ENCODE data around the gene ZNF653.
A peak's percentile ranks its signal among the peaks of the same experiment; 100 is the strongest.

Gene ZNF653, protein sequence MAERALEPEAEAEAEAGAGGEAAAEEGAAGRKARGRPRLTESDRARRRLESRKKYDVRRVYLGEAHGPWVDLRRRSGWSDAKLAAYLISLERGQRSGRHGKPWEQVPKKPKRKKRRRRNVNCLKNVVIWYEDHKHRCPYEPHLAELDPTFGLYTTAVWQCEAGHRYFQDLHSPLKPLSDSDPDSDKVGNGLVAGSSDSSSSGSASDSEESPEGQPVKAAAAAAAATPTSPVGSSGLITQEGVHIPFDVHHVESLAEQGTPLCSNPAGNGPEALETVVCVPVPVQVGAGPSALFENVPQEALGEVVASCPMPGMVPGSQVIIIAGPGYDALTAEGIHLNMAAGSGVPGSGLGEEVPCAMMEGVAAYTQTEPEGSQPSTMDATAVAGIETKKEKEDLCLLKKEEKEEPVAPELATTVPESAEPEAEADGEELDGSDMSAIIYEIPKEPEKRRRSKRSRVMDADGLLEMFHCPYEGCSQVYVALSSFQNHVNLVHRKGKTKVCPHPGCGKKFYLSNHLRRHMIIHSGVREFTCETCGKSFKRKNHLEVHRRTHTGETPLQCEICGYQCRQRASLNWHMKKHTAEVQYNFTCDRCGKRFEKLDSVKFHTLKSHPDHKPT

DNA sequence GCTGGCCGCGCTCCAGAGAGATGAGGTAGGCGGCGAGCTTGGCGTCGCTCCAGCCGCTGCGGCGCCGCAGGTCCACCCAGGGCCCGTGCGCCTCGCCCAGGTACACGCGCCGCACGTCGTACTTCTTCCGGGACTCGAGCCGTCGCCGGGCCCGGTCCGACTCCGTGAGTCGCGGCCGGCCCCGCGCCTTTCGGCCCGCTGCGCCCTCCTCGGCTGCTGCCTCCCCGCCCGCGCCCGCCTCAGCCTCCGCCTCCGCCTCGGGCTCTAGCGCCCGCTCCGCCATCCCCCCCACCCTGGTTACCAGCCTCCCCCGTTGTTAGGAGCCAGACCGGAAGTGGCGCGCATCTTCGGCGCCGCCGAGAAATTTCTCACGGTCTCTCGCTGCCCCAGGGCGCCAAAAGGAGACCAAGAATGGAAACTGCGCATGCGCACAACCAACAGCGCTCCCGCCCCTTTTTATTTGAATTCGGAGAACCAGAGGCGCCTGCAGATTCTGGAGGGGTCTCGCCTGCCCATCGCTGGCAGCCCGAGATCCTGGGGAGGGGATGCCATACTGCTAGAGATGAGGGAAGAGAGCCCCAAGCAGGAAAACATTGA is at the start of gene ZNF653:
Gene ZNF653 (minus strand): TSS at position 336 of the 597 bp plus-strand sequence. CDS start 53 bp downstream, at position 283.
- no peaks in the 10 kb centered on the region for H3K27me3 ChIP-seq (ENCODE audit: control insufficient read depth, insufficient read depth, low read length)
- no peaks in the 10 kb centered on the region for H3K9me3 ChIP-seq (ENCODE audit: control insufficient read depth, low read depth, low read length)
- peak within 1 kb of the TSS; percentile 77 for H3K4me3 ChIP-seq (ENCODE audit: low read length)
- peak within 1 kb of the TSS; percentile 56 for H3K27ac ChIP-seq (ENCODE audit: low read length)
- no peaks in the 10 kb centered on the region for H3K36me3 ChIP-seq (ENCODE audit: control insufficient read depth, low read depth, low read length)
- H3K9ac ChIP-seq (ENCODE audit: low read length) = peak within 1 kb of the TSS; percentile 90
- no peaks in the 10 kb centered on the region for H3K4me1 ChIP-seq (ENCODE audit: control insufficient read depth, low read depth, low read length)

DNA sequence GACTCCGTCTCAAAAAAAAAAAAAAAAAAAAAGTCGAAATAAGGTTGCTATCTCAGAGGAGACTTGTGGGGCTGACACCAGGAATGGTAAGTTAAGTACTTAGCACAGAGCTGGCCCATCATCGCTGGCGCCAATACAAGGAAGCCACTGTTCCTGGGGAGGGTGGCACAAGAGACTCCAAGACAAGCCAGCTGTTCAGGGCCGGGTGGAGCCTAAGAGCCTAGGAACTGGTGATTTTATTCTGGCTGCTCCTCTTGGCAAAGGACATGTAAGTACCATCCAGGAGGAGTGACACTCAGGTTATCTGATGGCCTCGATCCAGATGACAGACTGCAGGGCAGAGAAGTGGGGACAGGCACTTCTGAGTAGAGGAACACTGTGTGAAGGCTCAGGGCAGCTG is 49.6 kb upstream of the ZNF653 start:
- no peak overlapping the region for H3K9ac ChIP-seq (ENCODE audit: low read length)
- H3K27me3 ChIP-seq (ENCODE audit: control insufficient read depth, insufficient read depth, low read length) = no peaks in the 10 kb centered on the region
- peaks cover 13% of the 10 kb centered on the region for H3K36me3 ChIP-seq (ENCODE audit: control insufficient read depth, low read depth, low read length)
- H3K4me3 ChIP-seq (ENCODE audit: low read length) = no peak overlapping the region
- H3K27ac ChIP-seq (ENCODE audit: low read length) = no peak overlapping the region
- no peaks in the 10 kb centered on the region for H3K9me3 ChIP-seq (ENCODE audit: control insufficient read depth, low read depth, low read length)
- no peaks in the 10 kb centered on the region for H3K4me1 ChIP-seq (ENCODE audit: control insufficient read depth, low read depth, low read length)

DNA sequence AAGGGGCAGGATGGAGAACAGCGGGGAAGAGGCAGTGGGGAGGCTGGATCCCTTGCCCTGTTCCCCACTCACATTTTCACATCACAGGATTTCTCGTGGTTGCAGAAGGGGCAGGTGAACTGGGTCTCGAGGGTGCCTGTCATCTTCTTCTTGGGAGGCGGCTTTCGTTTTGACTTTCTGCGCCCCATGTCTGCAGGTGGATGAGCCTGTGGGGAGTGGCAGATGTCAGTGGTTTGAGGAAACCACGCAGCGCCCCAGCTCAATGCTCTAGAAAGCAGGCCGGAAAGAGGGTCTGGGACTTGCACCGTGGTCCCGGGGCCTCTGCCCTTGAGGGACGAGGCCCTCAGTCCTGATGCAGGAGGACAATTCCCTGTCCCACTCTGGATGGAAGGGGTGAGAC is 48.5 kb upstream of the ZNF653 start:
- Histone ChIP-seq H3K36me3 (ENCODE audit: control insufficient read depth, low read depth, low read length) (peaks cover 13% of the 10 kb centered on the region), H3K4me1 (ENCODE audit: control insufficient read depth, low read depth, low read length) (no peaks in the 10 kb centered on the region), H3K4me3 (ENCODE audit: low read length) (no peak overlapping the region), H3K9me3 (ENCODE audit: control insufficient read depth, low read depth, low read length) (no peaks in the 10 kb centered on the region), H3K9ac (ENCODE audit: low read length) (no peak overlapping the region), H3K27me3 (ENCODE audit: control insufficient read depth, insufficient read depth, low read length) (no peaks in the 10 kb centered on the region), H3K27ac (ENCODE audit: low read length) (no peak overlapping the region)

- Histone ChIP-seq H3K36me3 (ENCODE audit: control insufficient read depth, low read depth, low read length) (peaks cover 13% of the 10 kb centered on the region), H3K4me1 (ENCODE audit: control insufficient read depth, low read depth, low read length) (no peaks in the 10 kb centered on the region), H3K27me3 (ENCODE audit: control insufficient read depth, insufficient read depth, low read length) (no peaks in the 10 kb centered on the region), H3K27ac (ENCODE audit: low read length) (no peak overlapping the region), H3K4me3 (ENCODE audit: low read length) (no peak overlapping the region), H3K9ac (ENCODE audit: low read length) (no peak overlapping the region), H3K9me3 (ENCODE audit: control insufficient read depth, low read depth, low read length) (no peaks in the 10 kb centered on the region)
These were observed 47.2 kb upstream of the ZNF653 start for GRCh38 chr19:11552666-11553372.

DNA sequence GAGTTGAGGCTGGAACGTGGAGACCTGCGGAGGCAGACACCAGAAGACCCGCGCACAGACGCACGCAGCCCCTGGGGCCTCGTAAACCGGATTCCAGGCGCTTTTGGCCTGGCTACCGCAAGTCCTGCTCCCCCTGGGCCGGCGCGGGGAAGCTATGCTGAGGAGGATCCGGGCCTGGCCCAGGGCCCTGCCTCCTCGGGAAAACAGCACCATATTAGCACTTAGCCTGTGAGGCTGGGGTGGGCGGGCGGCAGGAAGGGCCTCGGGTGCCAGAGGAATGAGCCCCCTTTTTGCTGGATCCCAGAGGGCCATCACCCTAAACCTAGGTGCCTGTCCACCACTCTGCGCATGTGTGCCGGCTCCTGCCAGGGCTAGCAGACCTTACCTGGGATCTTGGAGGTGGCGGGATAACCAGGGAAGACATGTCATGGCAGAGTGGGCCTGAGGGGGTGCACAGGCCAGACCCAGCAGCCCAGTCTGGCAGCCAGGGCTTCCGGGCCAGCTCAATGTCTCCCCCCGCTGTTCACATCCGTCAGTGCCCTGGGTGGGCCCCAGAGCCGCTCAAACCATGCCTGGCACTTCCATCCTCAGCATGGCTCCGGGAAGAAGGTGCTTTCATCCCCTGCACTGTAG is 46.1 kb upstream of the ZNF653 start:
- peaks cover 13% of the 10 kb centered on the region for H3K36me3 ChIP-seq (ENCODE audit: control insufficient read depth, low read depth, low read length)

DNA sequence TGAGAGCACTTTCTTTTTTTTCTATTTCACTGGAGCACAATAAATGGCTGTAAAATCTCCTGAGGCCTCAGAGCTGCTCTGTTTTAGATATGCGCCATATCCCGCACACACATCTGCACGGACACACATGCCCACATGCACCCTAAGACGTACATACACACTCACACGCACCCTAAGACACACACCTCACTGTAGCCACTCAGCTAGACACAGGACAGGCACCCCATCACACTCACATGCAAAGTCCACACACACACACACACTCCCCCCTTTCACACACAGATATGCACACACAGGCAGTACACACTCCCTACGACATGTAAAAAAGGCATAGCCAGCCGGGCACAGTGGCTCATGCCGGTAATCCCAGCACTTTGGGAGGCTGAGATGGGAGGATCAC is 44.6 kb upstream of the ZNF653 start:
- no peak overlapping the region for H3K27ac ChIP-seq (ENCODE audit: low read length)
- no peak overlapping the region for H3K4me3 ChIP-seq (ENCODE audit: low read length)
- H3K27me3 ChIP-seq (ENCODE audit: control insufficient read depth, insufficient read depth, low read length) = no peaks in the 10 kb centered on the region
- no peaks in the 10 kb centered on the region for H3K4me1 ChIP-seq (ENCODE audit: control insufficient read depth, low read depth, low read length)
- no peak overlapping the region for H3K9ac ChIP-seq (ENCODE audit: low read length)
- H3K36me3 ChIP-seq (ENCODE audit: control insufficient read depth, low read depth, low read length) = peaks cover 11% of the 10 kb centered on the region
- H3K9me3 ChIP-seq (ENCODE audit: control insufficient read depth, low read depth, low read length) = no peaks in the 10 kb centered on the region

More for the DNA sequence above, 46.1 kb upstream of the ZNF653 start:
- no peak overlapping the region for H3K27ac ChIP-seq (ENCODE audit: low read length)
- H3K9ac ChIP-seq (ENCODE audit: low read length) = no peak overlapping the region
- H3K4me1 ChIP-seq (ENCODE audit: control insufficient read depth, low read depth, low read length) = no peaks in the 10 kb centered on the region
- H3K9me3 ChIP-seq (ENCODE audit: control insufficient read depth, low read depth, low read length) = no peaks in the 10 kb centered on the region
- no peak overlapping the region for H3K4me3 ChIP-seq (ENCODE audit: low read length)
- H3K27me3 ChIP-seq (ENCODE audit: control insufficient read depth, insufficient read depth, low read length) = no peaks in the 10 kb centered on the region

DNA sequence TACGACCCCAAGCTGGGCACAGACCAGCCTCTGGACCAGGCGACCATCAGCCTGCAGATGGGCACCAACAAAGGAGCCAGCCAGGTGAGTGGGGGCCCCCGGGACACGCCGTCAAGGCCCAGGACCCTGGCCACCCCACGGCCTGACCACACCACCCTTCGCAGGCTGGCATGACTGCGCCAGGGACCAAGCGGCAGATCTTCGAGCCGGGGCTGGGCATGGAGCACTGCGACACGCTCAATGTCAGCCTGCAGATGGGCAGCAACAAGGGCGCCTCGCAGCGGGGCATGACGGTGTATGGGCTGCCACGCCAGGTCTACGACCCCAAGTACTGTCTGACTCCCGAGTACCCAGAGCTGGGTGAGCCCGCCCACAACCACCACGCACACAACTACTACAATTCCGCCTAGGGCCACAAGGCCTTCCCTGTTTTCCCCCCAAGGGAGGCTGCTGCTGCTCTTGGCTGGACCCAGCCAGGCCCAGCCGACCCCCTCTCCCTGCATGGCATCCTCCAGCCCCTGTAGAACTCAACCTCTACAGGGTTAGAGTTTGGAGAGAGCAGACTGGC is 43.8 kb upstream of the ZNF653 start:
- Histone ChIP-seq H3K9ac (ENCODE audit: low read length) (no peak overlapping the region), H3K9me3 (ENCODE audit: control insufficient read depth, low read depth, low read length) (no peaks in the 10 kb centered on the region), H3K4me3 (ENCODE audit: low read length) (no peak overlapping the region), H3K4me1 (ENCODE audit: control insufficient read depth, low read depth, low read length) (no peaks in the 10 kb centered on the region), H3K27ac (ENCODE audit: low read length) (no peak overlapping the region), H3K36me3 (ENCODE audit: control insufficient read depth, low read depth, low read length) (peaks cover 9% of the 10 kb centered on the region), H3K27me3 (ENCODE audit: control insufficient read depth, insufficient read depth, low read length) (no peaks in the 10 kb centered on the region)

DNA sequence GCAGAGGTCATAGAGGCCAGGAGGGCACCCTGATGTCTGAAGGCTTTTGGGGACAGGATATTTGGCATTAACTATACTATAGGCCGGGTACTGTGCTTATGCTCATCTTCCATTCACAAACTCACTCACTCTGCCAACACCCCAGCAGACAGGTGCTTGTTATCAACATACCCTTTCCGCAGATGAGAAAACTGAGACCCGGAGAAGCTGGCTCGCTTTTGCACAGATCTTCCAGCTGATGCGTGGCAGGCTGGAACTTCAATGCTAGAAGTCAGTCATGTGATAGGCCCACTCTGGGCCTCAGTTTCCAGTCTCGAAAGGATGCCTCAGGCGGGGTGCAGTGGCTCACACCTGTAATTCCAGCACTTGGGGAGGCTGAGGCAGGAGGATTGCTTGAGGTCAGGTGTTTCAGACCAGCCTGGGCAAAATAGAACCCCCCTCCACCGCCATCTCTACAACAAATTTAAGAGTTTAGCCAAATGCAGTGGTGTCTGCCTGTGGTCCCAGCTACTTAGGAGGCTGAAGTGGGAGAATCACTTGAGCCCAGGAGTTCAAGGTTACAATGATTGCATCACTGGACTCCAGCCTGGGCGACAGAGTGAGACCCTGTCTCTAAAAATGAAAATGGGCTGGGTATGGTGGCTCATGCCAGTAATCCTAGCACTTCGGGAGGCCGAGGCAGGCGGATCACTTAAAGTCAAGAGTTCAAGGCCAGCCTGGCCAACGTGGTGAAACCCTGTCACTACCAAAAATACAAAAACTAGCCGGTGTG is 42.5 kb upstream of the ZNF653 start:
- Histone ChIP-seq H3K4me3 (ENCODE audit: low read length) (no peak overlapping the region), H3K9me3 (ENCODE audit: control insufficient read depth, low read depth, low read length) (no peaks in the 10 kb centered on the region), H3K27ac (ENCODE audit: low read length) (no peak overlapping the region), H3K9ac (ENCODE audit: low read length) (no peak overlapping the region), H3K36me3 (ENCODE audit: control insufficient read depth, low read depth, low read length) (peaks cover 4% of the 10 kb centered on the region), H3K27me3 (ENCODE audit: control insufficient read depth, insufficient read depth, low read length) (no peaks in the 10 kb centered on the region), H3K4me1 (ENCODE audit: control insufficient read depth, low read depth, low read length) (no peaks in the 10 kb centered on the region)

DNA sequence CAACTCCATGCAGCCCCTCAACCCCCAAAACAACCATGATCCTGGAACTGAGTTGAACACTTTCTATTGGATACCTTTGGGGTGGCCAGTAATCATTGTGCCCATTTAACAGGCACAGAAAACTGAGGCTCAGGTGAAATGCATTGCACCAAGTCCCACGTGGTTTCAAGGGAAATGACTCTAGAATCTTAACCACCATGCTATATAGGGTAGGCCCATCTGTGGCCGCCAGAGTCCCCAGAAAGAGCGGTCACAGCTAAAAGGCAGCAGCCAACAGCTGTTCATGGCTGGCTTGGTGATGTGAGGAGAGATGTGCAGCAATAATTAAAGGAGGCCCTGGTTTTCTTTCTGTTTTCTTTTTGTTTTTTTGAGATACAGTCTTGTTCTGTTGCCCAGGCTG is 35.6 kb upstream of the ZNF653 start:
- Histone ChIP-seq H3K4me1 (ENCODE audit: control insufficient read depth, low read depth, low read length) (peaks cover 11% of the 10 kb centered on the region), H3K36me3 (ENCODE audit: control insufficient read depth, low read depth, low read length) (no peaks in the 10 kb centered on the region), H3K9ac (ENCODE audit: low read length) (no peak overlapping the region), H3K4me3 (ENCODE audit: low read length) (no peak overlapping the region), H3K9me3 (ENCODE audit: control insufficient read depth, low read depth, low read length) (no peaks in the 10 kb centered on the region), H3K27ac (ENCODE audit: low read length) (no peak overlapping the region), H3K27me3 (ENCODE audit: control insufficient read depth, insufficient read depth, low read length) (no peaks in the 10 kb centered on the region)

- Histone ChIP-seq H3K27ac (ENCODE audit: low read length) (no peak overlapping the region), H3K9ac (ENCODE audit: low read length) (no peak overlapping the region), H3K4me3 (ENCODE audit: low read length) (peak overlapping the region; percentile 31), H3K9me3 (ENCODE audit: control insufficient read depth, low read depth, low read length) (no peaks in the 10 kb centered on the region), H3K27me3 (ENCODE audit: control insufficient read depth, insufficient read depth, low read length) (no peaks in the 10 kb centered on the region), H3K4me1 (ENCODE audit: control insufficient read depth, low read depth, low read length) (peaks cover 11% of the 10 kb centered on the region), H3K36me3 (ENCODE audit: control insufficient read depth, low read depth, low read length) (no peaks in the 10 kb centered on the region)
These were observed 35.0 kb upstream of the ZNF653 start for GRCh38 chr19:11540645-11541044.
